Measurements from ENCODE around the gene EYS.

The EYS gene

DNA sequence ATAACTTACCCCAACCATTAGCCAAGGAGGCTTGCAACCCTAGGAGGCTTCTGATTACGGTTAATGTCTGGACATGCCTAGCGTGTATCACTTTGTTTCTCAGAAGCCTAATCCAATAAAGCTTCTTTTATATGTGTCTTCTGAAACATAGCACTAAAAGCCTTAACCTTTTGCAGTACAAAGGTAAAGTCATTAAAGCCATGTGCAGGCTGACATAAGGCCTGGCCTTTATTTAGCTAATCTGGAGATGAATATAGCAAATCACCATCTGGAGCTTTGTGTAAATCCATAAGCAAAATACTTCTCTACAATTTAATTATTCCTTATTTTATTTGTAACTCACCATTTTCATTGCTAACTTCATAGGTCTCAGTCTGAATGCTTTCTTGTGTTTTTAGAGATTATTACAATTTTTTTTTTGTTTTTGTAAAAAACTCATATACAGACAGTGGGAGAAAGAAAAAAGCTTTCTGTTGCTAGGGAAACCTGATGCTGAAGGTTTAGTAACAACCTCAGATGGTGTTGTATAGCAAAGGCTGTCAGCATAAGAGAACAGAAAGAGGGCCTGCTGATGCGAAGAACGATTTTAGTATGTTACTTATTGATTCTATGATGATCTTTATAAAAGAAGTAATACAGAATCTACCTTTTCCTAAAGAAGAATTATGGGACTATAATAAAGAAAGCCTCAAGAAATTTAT is at the start of gene EYS:
EYS (minus strand) TSS at position 101 of the 701 bp plus-strand sequence. CDS start 211,816 bp downstream, outside the sequence.
- H3K4me3 ChIP-seq (ENCODE audit: low read depth, low read length) = no peak within 1 kb of the TSS
- in situ Hi-C loops (cut with HindIII; ENCODE audit: low sequenced_read_pairs) = no loop called here
- DNase-seq (ENCODE audit: low read depth, low spot score) = no peak
- TF ChIP-seq, protein P1, sequence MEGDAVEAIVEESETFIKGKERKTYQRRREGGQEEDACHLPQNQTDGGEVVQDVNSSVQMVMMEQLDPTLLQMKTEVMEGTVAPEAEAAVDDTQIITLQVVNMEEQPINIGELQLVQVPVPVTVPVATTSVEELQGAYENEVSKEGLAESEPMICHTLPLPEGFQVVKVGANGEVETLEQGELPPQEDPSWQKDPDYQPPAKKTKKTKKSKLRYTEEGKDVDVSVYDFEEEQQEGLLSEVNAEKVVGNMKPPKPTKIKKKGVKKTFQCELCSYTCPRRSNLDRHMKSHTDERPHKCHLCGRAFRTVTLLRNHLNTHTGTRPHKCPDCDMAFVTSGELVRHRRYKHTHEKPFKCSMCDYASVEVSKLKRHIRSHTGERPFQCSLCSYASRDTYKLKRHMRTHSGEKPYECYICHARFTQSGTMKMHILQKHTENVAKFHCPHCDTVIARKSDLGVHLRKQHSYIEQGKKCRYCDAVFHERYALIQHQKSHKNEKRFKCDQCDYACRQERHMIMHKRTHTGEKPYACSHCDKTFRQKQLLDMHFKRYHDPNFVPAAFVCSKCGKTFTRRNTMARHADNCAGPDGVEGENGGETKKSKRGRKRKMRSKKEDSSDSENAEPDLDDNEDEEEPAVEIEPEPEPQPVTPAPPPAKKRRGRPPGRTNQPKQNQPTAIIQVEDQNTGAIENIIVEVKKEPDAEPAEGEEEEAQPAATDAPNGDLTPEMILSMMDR (IDR thresholded peaks at IDR 0.05; ENCODE audit: low read depth, low read length) = no peak

DNA sequence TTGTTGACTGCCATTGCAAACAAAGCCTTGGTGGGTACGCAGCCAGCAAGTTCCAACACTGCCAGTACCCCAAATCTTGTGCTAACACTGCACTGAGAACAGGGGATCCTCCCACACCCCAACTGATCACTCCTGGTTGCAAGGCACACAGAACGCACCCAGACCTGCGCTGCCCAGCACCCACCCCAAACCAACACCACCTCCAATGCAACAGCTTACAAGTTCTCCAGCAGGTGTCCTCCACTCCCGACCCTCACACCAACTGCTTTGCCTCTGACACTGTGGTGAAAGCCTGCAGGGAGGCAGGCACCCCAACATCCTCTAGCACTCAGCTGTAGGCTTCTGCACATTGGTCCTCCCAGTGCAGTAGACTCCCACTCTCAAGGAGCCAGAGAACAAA is 39.3 kb upstream of the EYS start:
- DNase-seq (ENCODE audit: low read depth, low spot score) = no peak
- no peak overlapping the region for H3K4me3 ChIP-seq (ENCODE audit: low read depth, low read length)
- in situ Hi-C loops (cut with HindIII; ENCODE audit: low sequenced_read_pairs) = no loop called here
- TF ChIP-seq, protein P1 (IDR thresholded peaks at IDR 0.05; ENCODE audit: low read depth, low read length) = no peak

DNA sequence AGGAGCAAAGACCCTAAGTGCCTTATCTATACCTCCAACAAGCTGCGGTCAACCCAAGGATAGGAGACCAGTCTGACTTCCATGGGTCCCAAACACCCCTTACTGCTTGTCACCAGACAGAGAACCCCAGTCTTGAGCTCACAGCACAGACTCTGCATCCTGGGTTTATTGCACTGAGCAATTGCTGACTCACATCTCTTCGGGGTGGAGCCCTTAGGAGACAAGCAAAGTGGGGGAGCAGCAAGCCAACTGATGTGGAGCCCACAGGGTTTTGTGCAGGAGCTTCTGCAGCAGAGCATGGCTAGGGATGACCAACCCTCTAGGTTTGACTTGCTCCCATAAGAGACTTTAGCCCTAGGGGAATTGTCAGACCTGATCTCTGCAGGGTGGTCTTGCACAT is 38.6 kb upstream of the EYS start:
- TF ChIP-seq, protein P1 (IDR thresholded peaks at IDR 0.05; ENCODE audit: low read depth, low read length) = no peak
- in situ Hi-C loops (cut with HindIII; ENCODE audit: low sequenced_read_pairs) = no loop called here
- no peak for DNase-seq (ENCODE audit: low read depth, low spot score)
- no peak overlapping the region for H3K4me3 ChIP-seq (ENCODE audit: low read depth, low read length)

DNA sequence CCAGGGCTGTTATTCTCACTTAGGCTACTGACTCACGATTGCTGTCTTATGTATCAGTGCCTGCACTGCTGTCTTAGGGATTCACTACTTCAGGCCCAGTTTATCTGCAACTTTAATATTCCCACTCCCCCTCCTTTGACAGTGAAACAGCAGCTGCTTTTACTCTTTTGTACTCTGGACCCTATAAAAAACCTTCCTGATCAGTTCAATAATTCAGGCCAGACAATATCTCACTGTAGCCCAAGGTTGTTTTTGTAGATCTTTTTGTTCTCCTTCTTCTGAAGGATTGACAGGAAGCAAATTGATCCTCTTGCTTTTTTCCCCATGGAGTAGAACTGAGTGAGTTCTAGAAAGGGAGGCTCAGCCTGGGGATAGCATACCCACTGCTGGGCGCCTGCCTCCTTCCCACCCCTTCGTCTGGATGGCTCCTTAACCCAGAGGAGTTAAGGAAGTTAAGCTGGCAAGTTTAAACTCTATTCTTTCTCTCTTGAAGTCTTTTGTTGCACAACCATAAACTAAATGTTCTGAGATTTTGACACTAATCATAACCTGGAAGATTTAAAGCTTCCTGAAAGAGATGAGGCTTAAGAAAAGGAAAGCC is 22.0 kb upstream of the EYS start:
- in situ Hi-C loops (cut with HindIII; ENCODE audit: low sequenced_read_pairs) = no loop called here
- DNase-seq (ENCODE audit: low read depth, low spot score) = no peak
- no peak overlapping the region for H3K4me3 ChIP-seq (ENCODE audit: low read depth, low read length)
- TF ChIP-seq, protein P1 (IDR thresholded peaks at IDR 0.05; ENCODE audit: low read depth, low read length) = no peak

DNA sequence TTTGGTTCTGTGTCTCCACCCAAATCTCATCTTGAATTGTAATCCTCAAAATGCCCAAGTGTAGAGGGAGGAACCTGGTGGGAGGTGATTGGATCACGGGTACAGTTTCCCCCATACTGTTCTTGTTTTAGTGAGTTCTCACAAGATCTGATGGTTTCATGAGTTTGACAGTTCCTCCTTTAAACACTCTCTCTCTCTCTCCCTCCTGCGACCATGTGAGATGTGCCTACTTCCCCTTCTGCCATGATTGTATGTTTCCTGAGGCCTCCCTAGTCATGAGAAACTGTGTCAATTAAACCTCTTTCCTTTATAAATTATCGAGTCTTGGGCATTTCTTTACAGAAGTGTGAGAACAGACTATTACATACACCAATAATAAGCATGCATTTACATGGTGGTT is 12.1 kb upstream of the EYS start:
- H3K4me3 ChIP-seq (ENCODE audit: low read depth, low read length) = no peak overlapping the region
- in situ Hi-C loops (cut with HindIII; ENCODE audit: low sequenced_read_pairs) = no loop called here
- DNase-seq (ENCODE audit: low read depth, low spot score) = no peak
- TF ChIP-seq, protein P1 (IDR thresholded peaks at IDR 0.05; ENCODE audit: low read depth, low read length) = no peak

DNA sequence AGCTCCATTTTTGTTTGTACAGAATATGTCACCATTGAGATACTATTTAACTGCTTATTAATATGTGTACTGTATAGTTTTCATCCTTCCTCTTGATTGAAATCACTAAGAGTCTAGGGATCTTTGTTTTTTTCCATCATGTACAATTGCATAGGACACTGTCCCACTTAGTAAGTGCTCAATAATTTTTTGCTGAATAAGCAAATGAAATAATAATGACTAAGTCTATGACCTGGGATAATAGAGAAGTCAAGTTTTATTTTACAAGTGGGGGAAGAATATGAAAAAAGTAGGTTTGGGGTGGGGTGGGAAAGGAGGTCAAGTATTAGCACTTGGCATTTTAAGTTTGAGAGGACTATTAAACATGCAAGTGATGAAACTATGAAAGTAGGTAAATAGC is 4.5 kb upstream of the EYS start:
- DNase-seq (ENCODE audit: low read depth, low spot score) = no peak
- TF ChIP-seq, protein P1 (IDR thresholded peaks at IDR 0.05; ENCODE audit: low read depth, low read length) = no peak
- H3K4me3 ChIP-seq (ENCODE audit: low read depth, low read length) = no peak overlapping the region
- in situ Hi-C loops (cut with HindIII; ENCODE audit: low sequenced_read_pairs) = no loop called here
